ENCODE measurements around the gene RNGTT.

- TF ChIP-seq CTCF (IDR thresholded peaks at IDR 0.05) (no peak), POLR2A (IDR thresholded peaks at IDR 0.05) (no peak)
These were observed 397.6 kb downstream of the RNGTT start for GRCh38 chr6:88565836-88566235.
